ENCODE results near the gene RBM39. TPM values are rescaled to one million over a fixed set of nuclear protein-coding genes. Genes with fewer than 3 reads are reported as not detected.

RBM39 gene
- total RNA-seq, 1 donor from 2014 or later, result 208 TPM

DNA sequence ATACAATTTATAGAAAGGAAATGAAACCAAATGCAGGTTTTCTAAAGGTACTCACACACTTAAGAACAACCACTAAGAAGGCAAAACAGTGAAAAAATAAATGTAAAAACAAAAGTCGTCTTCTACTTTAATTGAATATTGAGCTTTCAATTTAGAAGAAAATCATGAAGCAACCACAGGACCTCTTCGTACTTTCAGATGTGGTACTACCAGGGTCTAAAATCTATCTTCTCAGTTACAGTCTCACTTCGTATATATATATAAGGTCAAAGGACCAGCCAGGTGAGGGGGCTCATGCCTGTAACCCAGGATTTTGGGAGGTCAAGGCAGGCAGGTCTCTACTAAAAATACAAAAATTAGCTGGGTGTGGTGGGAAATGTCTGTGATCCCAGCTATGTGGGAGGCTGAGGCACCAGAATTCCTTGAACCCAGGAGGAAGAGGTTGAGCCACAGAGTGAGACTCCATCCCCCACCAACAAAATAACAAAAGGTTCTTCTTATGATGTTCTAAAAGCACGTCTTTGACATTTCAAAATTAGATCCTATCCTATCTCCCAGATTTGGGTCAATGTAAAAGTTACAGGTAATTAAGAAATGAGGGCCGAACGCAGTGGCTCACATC is 30.4 kb downstream of the RBM39 start:
- no peaks in the 10 kb centered on the region for H3K9me3 ChIP-seq (ENCODE audit: insufficient read depth, low read depth, low read length)
- Mint-ChIP-seq H3K9me3 (ENCODE audit: unreplicated experiment) (no peaks in the 10 kb centered on the region), H3K27me3 (ENCODE audit: low read depth, unreplicated experiment) (no peaks in the 10 kb centered on the region), H3K27ac (ENCODE audit: unreplicated experiment) (peak overlapping the region; percentile 41), H3K4me1 (ENCODE audit: low read depth, unreplicated experiment) (peaks cover 24% of the 10 kb centered on the region), H3K4me3 (ENCODE audit: unreplicated experiment) (peak overlapping the region; percentile 57), H3K36me3 (ENCODE audit: low read depth, unreplicated experiment) (peaks cover 21% of the 10 kb centered on the region)
- peaks cover 91% of the 10 kb centered on the region for H4K20me1 ChIP-seq (ENCODE audit: insufficient read depth, low read length)
- H3K4me1 ChIP-seq (ENCODE audit: insufficient read depth, low read length), result no peaks in the 10 kb centered on the region
- no peak overlapping the region for H2AFZ ChIP-seq (ENCODE audit: low read depth, low read length)
- no peaks in the 10 kb centered on the region for H3K27me3 ChIP-seq (ENCODE audit: insufficient read depth, low read length)
- H3K4me2 ChIP-seq (ENCODE audit: low read length), result no peak overlapping the region
- H3K36me3 ChIP-seq (ENCODE audit: insufficient read depth, low read length), result peaks cover 85% of the 10 kb centered on the region
- H3K4me3 ChIP-seq (ENCODE audit: insufficient read depth, low read depth, low read length), result no peak overlapping the region
- H3K79me2 ChIP-seq (ENCODE audit: insufficient read depth, low read length), result peaks cover 96% of the 10 kb centered on the region
- FAIRE-seq (no peak), DNase-seq (ENCODE audit: low read depth) (no peak)
- no peak for TF ChIP-seq EZH2 (IDR thresholded peaks at IDR 0.05; ENCODE audit: insufficient read depth, low read length)
- TF ChIP-seq, protein P1, sequence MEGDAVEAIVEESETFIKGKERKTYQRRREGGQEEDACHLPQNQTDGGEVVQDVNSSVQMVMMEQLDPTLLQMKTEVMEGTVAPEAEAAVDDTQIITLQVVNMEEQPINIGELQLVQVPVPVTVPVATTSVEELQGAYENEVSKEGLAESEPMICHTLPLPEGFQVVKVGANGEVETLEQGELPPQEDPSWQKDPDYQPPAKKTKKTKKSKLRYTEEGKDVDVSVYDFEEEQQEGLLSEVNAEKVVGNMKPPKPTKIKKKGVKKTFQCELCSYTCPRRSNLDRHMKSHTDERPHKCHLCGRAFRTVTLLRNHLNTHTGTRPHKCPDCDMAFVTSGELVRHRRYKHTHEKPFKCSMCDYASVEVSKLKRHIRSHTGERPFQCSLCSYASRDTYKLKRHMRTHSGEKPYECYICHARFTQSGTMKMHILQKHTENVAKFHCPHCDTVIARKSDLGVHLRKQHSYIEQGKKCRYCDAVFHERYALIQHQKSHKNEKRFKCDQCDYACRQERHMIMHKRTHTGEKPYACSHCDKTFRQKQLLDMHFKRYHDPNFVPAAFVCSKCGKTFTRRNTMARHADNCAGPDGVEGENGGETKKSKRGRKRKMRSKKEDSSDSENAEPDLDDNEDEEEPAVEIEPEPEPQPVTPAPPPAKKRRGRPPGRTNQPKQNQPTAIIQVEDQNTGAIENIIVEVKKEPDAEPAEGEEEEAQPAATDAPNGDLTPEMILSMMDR (IDR thresholded peaks at IDR 0.05; ENCODE audit: insufficient read depth, low read depth, low read length), result no peak
- no peak overlapping the region for H3K27ac ChIP-seq (ENCODE audit: low read depth, low read length)
- H3K9ac ChIP-seq (ENCODE audit: low read length), result no peak overlapping the region

DNA sequence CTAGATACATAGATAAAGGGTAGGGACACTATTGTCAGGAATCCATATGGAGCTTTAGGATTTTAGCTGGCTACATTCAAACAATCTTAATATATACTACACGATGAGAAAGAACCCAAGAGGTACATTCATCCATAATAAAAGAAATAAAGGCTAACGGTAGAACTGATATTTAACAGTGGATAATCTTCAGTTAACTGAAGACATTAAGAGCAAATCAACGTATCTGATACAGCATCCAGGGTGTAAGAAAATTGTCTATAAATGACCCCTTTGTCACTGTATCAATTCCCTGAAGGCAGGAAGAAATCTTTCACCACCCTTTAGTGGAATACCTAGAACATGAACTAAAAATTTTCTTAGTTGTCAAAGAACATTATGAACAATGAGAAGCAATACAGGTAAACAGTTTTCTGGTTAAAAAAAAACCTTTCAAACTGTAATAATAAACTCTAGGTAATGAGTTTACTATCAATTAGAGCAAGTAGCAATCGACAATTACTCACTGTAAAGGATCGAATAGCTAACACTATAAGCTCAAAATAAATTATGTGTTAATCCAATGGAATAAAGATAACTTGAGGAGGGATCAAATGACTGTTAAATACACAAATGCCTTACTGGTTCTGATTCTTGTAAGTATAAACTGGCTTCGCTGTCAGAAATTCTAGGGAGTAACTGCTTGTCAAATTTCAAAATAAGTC is 31.0 kb downstream of the RBM39 start:
- peaks cover 21% of the 10 kb centered on the region for H3K36me3 Mint-ChIP-seq (ENCODE audit: low read depth, unreplicated experiment)
- TF ChIP-seq, protein P1 (IDR thresholded peaks at IDR 0.05; ENCODE audit: insufficient read depth, low read depth, low read length), result no peak
- no peak for TF ChIP-seq EZH2 (IDR thresholded peaks at IDR 0.05; ENCODE audit: insufficient read depth, low read length)
- no peaks in the 10 kb centered on the region for H3K27me3 Mint-ChIP-seq (ENCODE audit: low read depth, unreplicated experiment)
- Histone ChIP-seq H3K36me3 (ENCODE audit: insufficient read depth, low read length) (peaks cover 85% of the 10 kb centered on the region), H4K20me1 (ENCODE audit: insufficient read depth, low read length) (peaks cover 90% of the 10 kb centered on the region), H3K4me3 (ENCODE audit: insufficient read depth, low read depth, low read length) (no peak overlapping the region), H3K4me1 (ENCODE audit: insufficient read depth, low read length) (no peaks in the 10 kb centered on the region), H3K9me3 (ENCODE audit: insufficient read depth, low read depth, low read length) (no peaks in the 10 kb centered on the region), H3K4me2 (ENCODE audit: low read length) (no peak overlapping the region), H3K27me3 (ENCODE audit: insufficient read depth, low read length) (no peaks in the 10 kb centered on the region), H3K27ac (ENCODE audit: low read depth, low read length) (no peak overlapping the region), H2AFZ (ENCODE audit: low read depth, low read length) (no peak overlapping the region), H3K9ac (ENCODE audit: low read length) (no peak overlapping the region), H3K79me2 (ENCODE audit: insufficient read depth, low read length) (peaks cover 95% of the 10 kb centered on the region)
- H3K27ac Mint-ChIP-seq (ENCODE audit: unreplicated experiment), result peak overlapping the region; percentile 41
- peak; percentile 23 for FAIRE-seq
- H3K9me3 Mint-ChIP-seq (ENCODE audit: unreplicated experiment), result no peaks in the 10 kb centered on the region
- no peak overlapping the region for H3K4me3 Mint-ChIP-seq (ENCODE audit: unreplicated experiment)
- DNase-seq (ENCODE audit: low read depth), result no peak
- peaks cover 24% of the 10 kb centered on the region for H3K4me1 Mint-ChIP-seq (ENCODE audit: low read depth, unreplicated experiment)

DNA sequence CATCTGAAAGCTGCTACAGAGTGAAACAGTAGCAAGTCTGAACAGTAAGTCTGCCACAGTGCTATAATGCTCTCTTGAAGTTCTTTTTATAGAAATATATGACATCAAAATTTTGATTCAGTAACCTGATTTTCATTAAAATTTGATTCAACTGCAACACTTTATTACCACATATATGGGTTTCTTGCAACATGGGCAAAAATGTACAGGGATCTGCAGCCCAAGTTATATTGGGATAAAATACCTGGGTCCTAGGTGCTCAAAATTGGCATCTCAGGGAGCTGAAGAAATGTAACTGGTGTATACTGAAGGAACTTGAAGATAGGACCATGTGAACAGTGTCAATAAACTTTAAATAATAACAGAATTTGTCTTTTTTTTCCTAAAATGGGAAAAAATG is 32.0 kb downstream of the RBM39 start:
- TF ChIP-seq, protein P1 (IDR thresholded peaks at IDR 0.05; ENCODE audit: insufficient read depth, low read depth, low read length), result no peak
- TF ChIP-seq EZH2 (IDR thresholded peaks at IDR 0.05; ENCODE audit: insufficient read depth, low read length), result no peak
- Mint-ChIP-seq H3K27ac (ENCODE audit: unreplicated experiment) (no peak overlapping the region), H3K4me3 (ENCODE audit: unreplicated experiment) (no peak overlapping the region), H3K36me3 (ENCODE audit: low read depth, unreplicated experiment) (peaks cover 14% of the 10 kb centered on the region), H3K4me1 (ENCODE audit: low read depth, unreplicated experiment) (peaks cover 24% of the 10 kb centered on the region), H3K9me3 (ENCODE audit: unreplicated experiment) (no peaks in the 10 kb centered on the region), H3K27me3 (ENCODE audit: low read depth, unreplicated experiment) (no peaks in the 10 kb centered on the region)
- Histone ChIP-seq H3K4me2 (ENCODE audit: low read length) (no peak overlapping the region), H3K9me3 (ENCODE audit: insufficient read depth, low read depth, low read length) (no peaks in the 10 kb centered on the region), H2AFZ (ENCODE audit: low read depth, low read length) (no peak overlapping the region), H3K4me1 (ENCODE audit: insufficient read depth, low read length) (no peaks in the 10 kb centered on the region), H3K9ac (ENCODE audit: low read length) (no peak overlapping the region), H3K27me3 (ENCODE audit: insufficient read depth, low read length) (no peaks in the 10 kb centered on the region), H3K27ac (ENCODE audit: low read depth, low read length) (no peak overlapping the region), H4K20me1 (ENCODE audit: insufficient read depth, low read length) (peaks cover 91% of the 10 kb centered on the region), H3K36me3 (ENCODE audit: insufficient read depth, low read length) (peaks cover 88% of the 10 kb centered on the region), H3K4me3 (ENCODE audit: insufficient read depth, low read depth, low read length) (no peak overlapping the region), H3K79me2 (ENCODE audit: insufficient read depth, low read length) (peaks cover 94% of the 10 kb centered on the region)
- no peak for DNase-seq (ENCODE audit: low read depth)
- no peak for FAIRE-seq
